GM10847 (cell line): Measurements from ENCODE around the gene PRICKLE2.

ENCODE experiments used
- POLR2A ChIP-seq: IDR thresholded peaks from 2 replicates; pipeline ENCODE4 v1.6.1; 2011; ENCODE audit not compliant: insufficient read length; ENCODE audit errors: extremely low read depth

PRICKLE2 gene

GRCh38 chr3:64059484-64060175 is 165.6 kb downstream of the PRICKLE2 start:
- no peak for TF ChIP-seq POLR2A

GRCh38 chr3:64058566-64058965 is 166.7 kb downstream of the PRICKLE2 start:
- no peak for TF ChIP-seq POLR2A

GRCh38 chr3:64057231-64057630 is 168.0 kb downstream of the PRICKLE2 start:
- no peak for TF ChIP-seq POLR2A

DNA sequence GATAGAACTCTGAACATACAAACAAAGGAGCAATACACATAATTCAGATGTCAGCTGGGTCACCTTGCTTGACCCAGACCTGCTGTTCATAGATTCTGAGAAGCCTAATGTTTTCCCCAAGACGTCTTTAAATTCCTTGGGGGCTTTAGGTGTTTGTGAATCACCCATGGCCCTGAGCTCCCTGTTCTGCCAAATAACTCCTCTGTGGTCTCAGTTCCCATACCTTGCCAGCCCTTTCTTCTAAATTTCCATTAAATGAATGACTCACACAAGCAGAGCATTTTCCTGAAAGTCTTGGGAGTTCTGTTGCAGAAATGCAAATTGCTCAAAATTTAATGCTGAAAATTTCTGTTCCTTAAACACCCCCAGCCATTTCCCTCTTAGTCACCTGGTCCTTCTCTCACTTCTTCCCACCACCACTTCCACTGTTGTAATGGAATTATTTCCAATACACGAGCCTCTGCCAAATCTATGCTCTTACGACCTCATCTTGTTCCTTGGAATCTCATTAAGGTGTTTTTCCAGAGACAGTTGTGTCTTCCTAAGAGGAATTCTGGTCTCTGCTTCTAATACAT is 168.6 kb downstream of the PRICKLE2 start:
- TF ChIP-seq POLR2A = no peak

- no peak for TF ChIP-seq POLR2A
These were observed 170.2 kb downstream of the PRICKLE2 start for GRCh38 chr3:64055076-64055475.

DNA sequence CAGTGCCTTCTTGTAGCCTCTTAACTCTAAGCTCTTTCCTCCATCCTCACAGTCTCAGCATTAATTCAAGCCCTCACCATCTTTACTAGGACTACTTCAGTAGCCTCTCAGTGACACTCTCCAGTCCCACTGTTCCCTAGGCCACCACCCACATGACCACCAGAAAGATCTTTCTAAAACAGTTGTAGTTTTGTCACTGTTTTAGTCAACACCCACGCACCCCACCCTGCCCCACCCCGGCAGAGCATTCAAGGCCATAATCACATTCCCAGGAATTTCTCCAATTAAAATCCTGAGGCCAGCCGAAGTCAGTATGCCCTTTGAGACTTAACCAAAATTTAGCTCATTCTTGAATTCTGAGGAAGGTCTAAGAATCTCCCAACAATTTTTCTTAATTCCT is 170.8 kb downstream of the PRICKLE2 start:
- no peak for TF ChIP-seq POLR2A

DNA sequence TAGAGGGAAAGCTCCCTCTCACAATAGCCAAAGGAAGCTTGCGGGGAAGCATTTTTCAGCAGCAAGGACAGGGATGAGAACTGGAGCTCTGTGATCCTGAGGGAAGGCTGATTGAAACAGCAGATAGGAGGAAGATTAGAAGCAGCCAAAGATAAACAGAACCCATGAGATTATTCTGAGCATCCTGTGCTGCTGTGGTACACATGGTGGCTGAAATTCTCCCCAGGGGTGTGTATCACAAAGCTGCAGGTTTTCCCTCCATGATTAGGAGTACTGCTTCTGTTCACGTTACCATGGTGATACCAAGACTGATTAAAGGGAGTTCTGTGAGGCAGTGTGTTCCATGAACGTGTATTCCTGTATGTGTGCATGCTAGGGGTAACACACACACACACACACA is 171.7 kb downstream of the PRICKLE2 start:
- TF ChIP-seq POLR2A = no peak

- TF ChIP-seq POLR2A = no peak
These were observed 172.1 kb downstream of the PRICKLE2 start for GRCh38 chr3:64053117-64053516.

- no peak for TF ChIP-seq POLR2A
These were observed 175.4 kb downstream of the PRICKLE2 start for GRCh38 chr3:64049832-64050231.

DNA sequence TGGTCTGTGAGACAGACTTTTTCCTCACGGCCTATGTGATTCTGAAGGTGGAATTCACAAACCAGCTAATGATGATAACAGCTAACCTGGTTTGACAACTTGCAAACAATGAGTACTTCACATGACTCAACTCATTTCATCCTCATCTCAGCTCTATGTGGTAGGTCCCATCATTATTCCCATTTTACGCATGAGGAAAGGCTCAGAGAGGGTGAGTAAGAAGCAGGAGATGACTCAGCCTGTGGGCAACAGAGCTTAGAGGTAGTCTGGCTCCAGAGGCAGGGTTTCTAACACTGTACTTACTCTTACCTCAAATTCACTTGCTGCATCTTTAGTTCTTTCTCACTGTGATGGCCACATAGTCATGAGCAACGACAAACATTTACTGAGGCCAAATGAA is 176.1 kb downstream of the PRICKLE2 start:
- TF ChIP-seq POLR2A = no peak

DNA sequence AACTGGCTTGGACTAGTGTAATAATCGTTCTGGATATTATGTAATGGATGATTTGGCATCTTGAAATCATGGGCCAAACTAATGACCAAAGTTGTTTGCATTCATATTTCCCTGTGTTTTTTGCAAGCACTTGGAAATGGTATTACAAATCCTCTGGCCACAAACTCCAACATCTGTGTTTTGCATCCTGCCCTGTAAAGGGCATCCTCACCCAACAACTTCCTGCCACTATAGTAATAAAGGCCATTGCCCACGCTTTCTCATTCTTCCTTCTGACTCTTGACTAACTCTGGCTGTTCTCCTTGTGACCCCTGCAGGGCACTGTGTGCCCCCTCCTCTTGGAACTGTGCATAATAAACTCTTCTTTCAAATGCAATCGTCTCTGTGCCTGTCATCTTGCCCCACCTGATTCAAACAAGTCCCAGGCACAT is 176.6 kb downstream of the PRICKLE2 start:
- no peak for TF ChIP-seq POLR2A

- no peak for TF ChIP-seq POLR2A
These were observed 177.5 kb downstream of the PRICKLE2 start for GRCh38 chr3:64047787-64048186.

DNA sequence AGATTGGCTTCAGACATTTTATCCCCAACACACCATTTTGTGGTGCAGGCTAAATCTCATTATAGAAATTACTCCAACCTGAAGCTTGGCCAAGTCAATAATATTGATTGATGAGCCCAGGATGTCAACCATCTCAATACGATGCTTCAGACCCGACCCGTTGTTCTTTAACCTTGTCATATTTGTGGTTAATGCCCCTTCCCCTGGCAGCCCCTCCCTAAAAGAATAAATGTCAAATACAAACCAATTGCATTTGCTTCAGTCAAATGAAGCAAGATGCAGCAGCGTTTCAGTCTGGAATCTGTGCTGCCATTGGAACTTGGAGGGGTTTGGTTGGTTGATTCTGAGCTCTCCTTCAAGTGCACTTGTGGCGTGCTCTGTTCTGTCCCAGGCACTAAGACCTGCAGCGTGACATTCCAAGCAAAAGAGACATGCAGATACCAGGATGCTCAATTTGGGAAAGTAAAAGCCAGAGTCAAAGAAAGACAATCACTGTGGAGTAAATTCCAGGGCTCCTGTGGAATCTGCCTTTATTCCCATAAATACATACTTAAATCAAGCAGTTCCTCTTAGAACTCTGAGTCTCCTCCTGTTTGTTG is 178.2 kb downstream of the PRICKLE2 start:
- TF ChIP-seq POLR2A = no peak

GRCh38 chr3:64046592-64046991 is 178.7 kb downstream of the PRICKLE2 start:
- TF ChIP-seq POLR2A = no peak

- no peak for TF ChIP-seq POLR2A
These were observed 182.3 kb downstream of the PRICKLE2 start for GRCh38 chr3:64042952-64043351.
